Forelimb muscle (tissue), 1 donor: Measurements from ENCODE around the gene TXNRD2. TPM values are rescaled to one million over a fixed set of nuclear protein-coding genes. Genes with fewer than 3 reads are reported as not detected.
"Not testable (repeated sequence)": the region's sequence is repeated elsewhere in the genome, so short reads cannot be mapped to it uniquely, and the experiment has no call there.

Source experiments
- DNase-seq: peaks from one replicate; pipeline ENCODE4 v3.0.0-alpha.2; 2013; ENCODE audit warnings: low read depth
- polyA plus RNA-seq: library from polyadenylated mRNA; unstranded; fragments of 120-200 nt; gene quantifications from one replicate; pipeline ENCODE4 v1.2.1, GENCODE V29; 2013; ENCODE audit not compliant: insufficient read length

The TXNRD2 gene
- polyA plus RNA-seq, 1 donor: 19.1 TPM

DNA sequence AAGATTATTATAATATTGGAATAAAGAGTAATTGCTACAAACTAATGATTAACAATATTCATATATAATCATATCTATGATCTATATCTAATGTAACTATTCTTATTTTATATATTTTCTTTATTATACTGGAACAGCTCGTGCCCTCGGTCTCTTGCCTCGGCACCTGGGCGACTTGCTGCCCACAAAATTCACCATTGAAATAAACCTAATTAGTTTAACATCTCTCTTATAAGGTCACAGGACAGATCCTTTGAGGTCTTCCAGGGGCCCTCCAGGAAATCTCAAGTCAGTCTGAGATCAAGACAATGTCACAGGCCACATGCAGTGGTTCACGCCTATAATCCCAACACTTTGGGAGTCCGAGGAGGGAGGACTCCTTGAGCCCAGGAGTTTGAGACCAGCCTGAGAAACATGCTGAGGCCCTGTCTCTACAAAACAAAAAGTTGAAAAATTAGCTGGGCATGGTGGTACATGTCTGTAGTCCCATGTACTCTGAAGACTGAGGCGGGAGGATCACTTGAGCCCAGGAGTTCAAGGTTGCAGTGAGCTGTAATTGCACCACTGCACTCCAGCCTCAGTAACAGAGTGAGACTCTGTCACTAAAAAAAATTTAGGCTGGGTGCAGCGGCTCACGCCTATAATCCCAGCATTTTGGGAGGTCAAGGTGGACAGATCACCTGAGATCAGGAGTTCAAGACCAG, 6.6 kb upstream of the TXNRD2 start:
- no peak for DNase-seq

DNA sequence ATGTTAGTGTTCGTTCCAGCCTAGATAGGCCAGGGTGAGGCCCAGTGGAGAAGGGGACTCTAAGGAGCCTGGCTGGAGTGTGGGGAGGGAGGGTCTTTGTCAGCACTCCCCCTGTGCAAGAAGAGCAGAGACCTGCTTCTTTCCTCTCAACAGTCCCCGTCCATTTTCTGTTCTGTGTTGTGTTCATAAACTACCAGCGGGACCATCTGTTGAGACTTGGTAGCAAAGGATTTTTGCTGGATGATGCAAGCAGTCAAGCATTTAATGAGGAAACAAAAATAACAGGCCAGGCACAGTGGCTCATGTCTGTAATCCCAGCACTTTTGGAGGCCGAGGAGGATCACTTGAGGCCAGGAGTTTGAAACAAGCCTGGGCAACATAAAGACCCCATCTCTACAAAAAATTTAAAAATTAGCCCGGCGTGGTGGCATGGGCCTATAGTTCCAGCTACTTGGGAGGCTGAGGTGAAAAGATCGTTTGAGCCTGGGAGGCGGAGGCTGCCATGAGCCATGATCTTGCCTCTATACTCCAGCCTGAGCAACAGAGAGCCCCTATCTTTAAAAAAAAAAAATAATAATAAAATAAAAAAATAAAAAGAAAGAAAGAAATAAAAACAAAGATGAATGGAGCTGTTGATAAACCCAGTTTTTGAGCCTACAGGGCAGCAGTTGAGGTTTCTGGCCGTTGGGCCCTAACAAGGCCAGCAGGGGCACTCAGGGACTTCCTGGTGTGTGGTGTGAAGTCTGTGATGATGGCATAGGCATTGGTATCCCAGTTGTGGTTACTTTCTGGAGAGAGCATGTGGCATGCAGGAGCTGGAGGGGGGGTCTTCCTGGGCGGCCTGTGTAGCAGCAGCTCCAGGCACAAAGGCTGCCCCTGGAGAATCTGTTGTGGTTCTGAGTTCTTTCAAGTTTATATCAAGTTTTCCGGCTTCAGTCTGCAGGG, 1.7 kb upstream of the TXNRD2 start:
- peak; percentile 52 for DNase-seq

- peak; percentile 72 for DNase-seq
Measured at GRCh38 chr22:19942157-19943081, 801 bp upstream of the TXNRD2 start.

DNA sequence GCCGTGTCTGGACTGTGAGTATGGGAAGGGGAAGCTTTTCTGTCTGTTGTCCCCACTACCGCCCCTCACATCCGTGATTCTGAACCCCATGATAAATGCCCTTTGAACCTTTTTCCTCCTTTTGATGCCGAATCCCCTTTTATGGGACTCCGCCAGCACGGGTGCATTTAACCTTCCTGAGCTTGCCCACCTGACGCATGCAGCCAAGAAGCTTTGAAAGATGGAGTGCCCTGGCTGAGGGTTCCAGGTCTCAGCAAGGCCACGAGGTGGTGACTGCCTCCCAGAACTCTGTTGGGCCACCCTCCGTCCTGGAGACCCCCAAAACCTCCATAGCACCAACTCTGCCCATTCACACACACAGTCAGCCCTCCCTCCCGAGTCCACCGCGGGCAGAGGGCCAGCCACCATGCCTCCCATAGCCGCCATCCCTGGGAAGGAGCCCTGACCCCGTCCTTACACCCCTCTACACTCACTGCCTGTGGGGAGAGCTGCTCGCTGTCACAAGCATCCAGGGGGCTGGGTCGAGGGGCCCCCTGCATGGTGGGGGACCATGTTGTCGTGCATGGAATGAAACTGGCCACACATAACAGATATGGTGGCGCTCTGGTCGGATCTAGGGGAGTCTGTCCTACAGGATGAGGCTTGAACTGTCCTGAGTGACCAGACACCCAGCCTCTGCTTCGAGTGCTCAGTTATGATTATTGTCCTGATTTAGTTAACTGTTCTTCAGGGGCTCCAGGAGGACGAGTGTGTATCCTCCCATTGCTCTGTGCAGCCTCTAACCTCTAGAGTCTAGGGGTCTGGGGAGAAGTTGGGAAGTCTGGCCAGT, 868 bp downstream of the TXNRD2 start:
- DNase-seq: no peak

DNA sequence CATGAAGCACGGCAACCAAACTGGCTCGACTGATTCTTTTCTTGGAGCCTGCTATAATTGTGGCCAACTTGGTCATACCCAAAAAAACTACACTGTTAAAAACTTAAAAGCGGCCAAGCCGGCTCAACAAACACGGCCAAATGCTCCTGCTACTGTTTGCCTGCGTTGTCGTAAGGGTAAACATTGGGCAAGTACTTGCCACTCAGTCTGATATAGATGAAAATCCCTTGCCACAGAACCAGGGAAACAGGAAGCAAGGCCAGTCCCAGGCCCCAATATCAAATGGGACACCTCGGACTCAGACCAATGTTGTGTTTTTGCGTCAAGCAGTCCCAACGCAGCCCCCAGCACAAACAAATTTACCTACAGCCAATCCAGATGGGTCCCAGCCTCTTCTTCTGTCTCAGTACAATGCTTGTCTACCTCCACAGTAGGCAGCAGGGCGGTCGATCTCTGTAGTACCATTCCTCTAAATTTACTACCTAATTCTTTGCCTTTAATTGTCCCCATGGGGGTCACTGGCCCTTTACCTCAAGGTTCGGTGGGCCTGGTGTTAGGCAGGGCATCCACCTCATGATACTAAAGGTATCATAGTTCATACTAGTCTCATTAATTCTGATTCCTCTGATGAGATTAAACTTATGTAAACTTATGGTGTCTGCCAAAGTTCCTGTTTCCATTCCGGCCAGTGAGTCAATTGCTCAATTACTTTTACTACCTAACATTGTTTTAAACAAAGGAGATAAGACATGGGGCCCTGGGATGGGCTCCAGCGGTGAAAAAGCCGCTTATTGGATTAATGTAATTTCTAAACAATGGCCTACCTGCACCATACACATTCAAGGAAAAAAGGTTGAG, 3.8 kb downstream of the TXNRD2 start:
- DNase-seq: no peak

DNA sequence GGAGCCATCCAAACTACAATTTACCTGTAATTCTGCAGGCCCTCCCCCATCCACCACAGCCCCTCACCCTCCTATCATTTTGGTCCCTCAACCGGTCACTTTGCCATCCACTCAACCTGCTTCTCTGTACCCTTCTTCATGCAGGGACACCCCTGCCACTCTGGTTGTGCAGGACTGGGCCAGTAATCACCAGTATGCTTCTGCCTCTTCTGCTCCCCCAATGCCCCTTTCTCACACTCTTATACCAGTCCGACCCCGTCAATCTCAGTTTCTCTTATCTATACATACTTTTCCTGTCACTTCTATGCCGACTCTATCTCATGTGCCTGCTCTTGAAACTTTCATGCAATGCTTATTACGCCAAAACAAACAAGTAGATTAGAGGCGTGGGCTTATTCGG, 5.1 kb downstream of the TXNRD2 start:
- no peak for DNase-seq

DNA sequence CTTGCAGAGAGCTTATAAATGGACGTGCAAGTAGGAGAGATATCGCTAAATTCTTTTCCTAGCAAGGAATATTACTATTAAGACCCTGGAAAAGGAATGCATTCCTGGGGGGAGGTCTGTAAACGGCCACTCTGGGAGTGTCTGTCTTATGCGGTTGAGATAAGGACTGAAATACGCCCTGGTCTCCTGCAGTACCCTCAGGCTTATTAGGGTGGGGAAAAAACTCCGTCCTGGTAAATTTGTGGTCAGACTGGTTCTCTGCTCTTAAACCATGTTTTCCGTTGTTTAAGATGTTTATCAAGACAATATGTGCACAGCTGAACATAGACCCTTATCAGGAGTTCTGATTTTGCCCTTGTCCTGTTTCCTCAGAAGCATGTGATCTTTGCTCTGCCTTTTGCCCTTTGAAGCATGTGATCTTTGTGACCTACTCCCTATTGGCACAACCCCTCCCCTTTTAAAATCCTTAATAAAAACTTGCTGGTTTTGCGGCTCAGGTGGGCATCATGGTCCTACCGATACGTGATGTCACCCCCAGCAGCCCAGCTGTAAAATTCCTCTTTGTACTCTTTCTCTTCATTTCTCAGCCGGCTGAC, 6.4 kb downstream of the TXNRD2 start:
- not testable (repeated sequence) for DNase-seq

DNA sequence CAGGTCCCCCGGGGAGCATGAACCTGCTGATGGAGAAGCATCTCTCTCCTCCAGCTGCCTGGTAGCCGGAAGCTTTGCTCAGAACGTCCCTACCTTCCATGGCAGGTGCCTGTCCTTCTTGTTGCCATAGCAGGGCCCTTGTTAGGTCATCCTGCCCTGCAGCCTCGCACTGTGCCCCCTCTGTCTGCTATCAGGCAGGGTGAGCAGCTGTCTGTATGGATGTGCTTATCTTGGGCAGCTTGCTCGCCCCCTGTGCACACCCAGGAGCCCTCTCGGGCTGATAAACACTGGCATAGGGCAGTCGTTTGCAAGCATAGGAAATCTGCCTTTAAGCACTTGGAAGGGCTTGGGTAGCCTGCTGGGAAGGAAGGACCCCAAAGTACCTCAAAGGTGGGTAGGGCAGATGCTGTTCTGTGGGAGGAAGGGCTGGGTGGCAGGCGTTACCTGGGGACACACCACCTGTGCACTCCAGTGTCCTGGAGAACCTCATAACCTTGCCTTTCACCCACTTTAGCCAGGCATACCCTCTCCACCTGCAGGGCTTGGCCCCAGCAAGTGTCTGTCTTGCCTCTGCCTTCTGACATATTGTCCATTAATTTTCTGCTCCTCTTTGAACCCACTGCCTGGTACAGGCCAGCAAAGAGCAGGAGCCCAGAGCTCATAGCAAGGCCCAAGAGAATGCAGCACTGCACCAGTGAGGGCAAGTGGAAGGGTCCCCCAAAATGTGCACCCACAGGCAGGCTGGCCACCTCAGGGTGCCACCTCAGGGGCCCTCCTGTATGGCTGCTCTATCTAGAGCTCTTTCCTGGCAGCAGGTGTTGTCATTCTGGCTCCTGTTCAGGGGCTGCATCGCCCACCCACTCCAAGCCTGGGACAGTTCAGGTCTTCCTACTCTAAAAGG, 8.0 kb downstream of the TXNRD2 start:
- DNase-seq: no peak

DNA sequence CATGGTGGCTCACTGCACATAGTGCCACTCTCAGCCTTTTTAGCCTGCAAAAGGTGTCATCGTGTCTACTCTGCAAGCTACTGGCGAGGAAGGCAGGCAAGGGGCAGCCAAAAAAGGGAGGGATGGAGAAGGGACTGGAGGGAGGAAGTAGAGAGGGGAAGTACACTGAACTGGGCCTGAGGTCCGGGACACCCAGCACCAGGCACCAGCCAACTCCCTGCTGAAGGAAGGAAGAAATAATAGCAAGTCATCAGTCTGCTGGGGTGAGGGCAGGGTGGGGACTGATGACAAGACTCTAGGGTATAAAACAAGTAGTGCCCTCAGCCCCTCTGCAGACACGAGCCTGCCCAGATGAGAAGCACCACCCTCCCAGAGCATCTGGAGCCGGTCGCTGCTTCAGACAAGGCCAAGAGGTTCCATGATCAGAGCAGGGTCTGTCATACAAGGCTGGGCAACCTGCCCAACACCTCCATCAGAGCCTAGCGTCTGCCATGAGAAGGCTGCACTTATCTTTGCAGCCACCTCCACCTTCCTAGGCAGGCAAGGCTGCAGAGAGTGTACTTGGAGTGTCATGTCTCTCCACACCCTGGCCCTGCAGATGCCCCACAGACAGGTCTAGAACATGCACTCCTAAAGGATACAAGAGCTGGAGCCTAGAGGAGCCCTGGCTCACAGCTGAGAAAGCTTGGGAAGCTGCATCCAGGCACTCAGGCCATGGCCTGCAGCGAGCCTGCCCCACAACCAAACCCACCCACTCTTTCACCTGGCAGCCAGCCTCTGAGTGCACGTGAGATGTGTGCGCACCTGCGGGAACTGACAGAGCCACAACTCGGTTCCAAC, 9.0 kb downstream of the TXNRD2 start:
- DNase-seq: no peak

GRCh38 chr22:19931514-19931913, 10.1 kb downstream of the TXNRD2 start:
- DNase-seq: no peak

- no peak for DNase-seq
Measured at GRCh38 chr22:19930551-19931486, 10.8 kb downstream of the TXNRD2 start.

GRCh38 chr22:19929586-19930550, 11.8 kb downstream of the TXNRD2 start:
- DNase-seq: no peak

DNA sequence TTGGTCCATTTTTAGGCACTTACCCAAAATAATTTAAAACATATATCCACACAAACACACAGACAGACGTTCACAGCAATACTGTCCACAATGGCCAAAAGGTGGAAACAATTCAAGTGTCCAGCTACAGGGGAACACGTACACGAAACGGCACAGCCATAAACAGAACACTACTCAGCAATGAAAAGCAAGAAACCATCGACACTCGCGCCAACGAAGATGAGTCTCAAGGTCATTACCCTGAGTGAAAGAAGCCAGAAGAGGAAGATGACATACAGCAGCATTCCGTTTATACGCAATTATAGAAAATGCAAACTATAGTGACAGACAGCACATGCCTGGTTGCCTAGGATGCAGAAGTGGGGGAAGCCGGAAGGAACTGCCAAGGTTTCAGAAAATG, 13.4 kb downstream of the TXNRD2 start:
- DNase-seq: no peak

GRCh38 chr22:19927696-19928095, 13.9 kb downstream of the TXNRD2 start:
- DNase-seq: no peak

GRCh38 chr22:19926028-19926427, 15.6 kb downstream of the TXNRD2 start:
- not testable (repeated sequence) for DNase-seq
